ENCODE results near the gene KRT78.

KRT78 gene

GRCh38 chr12:52813885-52814709, 34.7 kb downstream of the KRT78 start, which contains the start of gene KRT4:
KRT4 (minus strand) TSS chr12:52814116; CDS start chr12:52814058, 58 bp downstream.
- H3K9me3 ChIP-seq (ENCODE audit: insufficient read depth, low read length), result no peaks in the 10 kb centered on the region
- H3K36me3 ChIP-seq (replicated peaks; ENCODE audit: low read depth, low read length), result no peaks in the 10 kb centered on the region
- peaks cover 21% of the 10 kb centered on the region for H3K27me3 ChIP-seq (ENCODE audit: low read depth, low read length)
- H3K9ac ChIP-seq (ENCODE audit: low read length), result no peak within 1 kb of the TSS
- no peaks in the 10 kb centered on the region for H4K20me1 ChIP-seq (ENCODE audit: insufficient read depth, low read length)
- H3K4me1 ChIP-seq (ENCODE audit: low read length), result no peaks in the 10 kb centered on the region
- H3K27ac ChIP-seq (ENCODE audit: low read length), result no peak within 1 kb of the TSS
- H2AFZ ChIP-seq (ENCODE audit: low read depth, low read length), result no peak within 1 kb of the TSS
- TF ChIP-seq CTCF (IDR thresholded peaks at IDR 0.05; ENCODE audit: low read depth, low read length) (no peak), EZH2phosphoT487 (IDR thresholded peaks at IDR 0.05; ENCODE audit: low read depth) (no peak)
- H3K4me2 ChIP-seq (ENCODE audit: low read length), result no peak within 1 kb of the TSS
- no peak within 1 kb of the TSS for H3K4me3 ChIP-seq (ENCODE audit: low read length)
- H3K79me2 ChIP-seq (ENCODE audit: low read length), result no peaks in the 10 kb centered on the region

DNA sequence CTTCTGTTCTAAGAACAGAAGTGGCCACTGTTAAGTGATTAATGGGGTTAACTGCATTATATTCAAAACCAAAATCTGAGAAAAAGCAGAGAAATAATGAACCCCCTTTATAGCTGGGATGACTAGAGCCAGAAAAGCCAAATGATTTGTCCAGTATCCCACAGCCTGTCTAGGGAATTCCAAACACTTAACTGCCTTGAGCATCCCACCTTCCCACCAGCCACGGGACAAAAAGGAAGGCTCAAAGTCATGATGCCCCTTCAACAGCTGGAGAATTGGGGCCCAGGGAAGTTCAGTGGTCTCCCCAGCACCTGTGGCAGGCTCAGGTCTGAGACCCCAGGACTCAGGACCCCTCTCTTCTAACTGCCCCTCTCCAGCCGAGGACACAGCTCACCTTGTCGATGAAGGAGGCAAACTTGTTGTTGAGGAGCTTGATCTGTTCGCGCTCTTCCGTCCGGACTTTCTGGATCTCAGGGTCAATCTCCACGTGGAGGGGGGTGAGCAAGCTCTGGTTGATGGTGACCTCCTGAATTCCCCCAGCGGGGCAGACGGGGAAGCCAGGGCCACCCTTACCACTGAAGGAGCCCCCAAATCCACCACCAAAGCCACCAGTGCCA, 35.5 kb downstream of the KRT78 start:
- Histone ChIP-seq H3K27ac (ENCODE audit: low read length) (no peak overlapping the region), H3K4me2 (ENCODE audit: low read length) (no peak overlapping the region)

DNA sequence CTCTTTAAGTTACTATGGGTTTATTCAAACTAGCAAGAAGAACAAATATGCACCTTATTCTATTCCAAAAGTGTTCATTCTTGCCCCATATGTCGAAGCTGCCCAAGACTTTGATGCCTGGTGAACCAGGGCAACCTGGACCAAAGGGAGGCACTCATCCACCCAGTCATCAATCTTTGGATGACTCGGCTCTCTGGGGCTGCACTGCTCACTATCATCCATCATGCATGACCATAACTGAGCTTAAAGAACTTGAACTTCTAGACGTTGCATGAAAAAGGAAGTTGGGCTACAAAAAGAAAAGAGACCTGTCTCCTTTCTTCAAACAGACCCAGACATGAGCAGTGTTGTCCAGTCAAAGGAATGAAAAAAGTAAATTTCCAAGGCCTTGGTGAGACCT, 36.0 kb downstream of the KRT78 start:
- H3K36me3 ChIP-seq (replicated peaks; ENCODE audit: low read depth, low read length), result no peaks in the 10 kb centered on the region
- H3K27me3 ChIP-seq (ENCODE audit: low read depth, low read length), result peaks cover 14% of the 10 kb centered on the region; the same call in 1 of the 2 replicates
- TF ChIP-seq EZH2phosphoT487 (IDR thresholded peaks at IDR 0.05; ENCODE audit: low read depth) (no peak), CTCF (IDR thresholded peaks at IDR 0.05; ENCODE audit: low read depth, low read length) (no peak)
- no peak overlapping the region for H3K27ac ChIP-seq (ENCODE audit: low read length)
- H3K9ac ChIP-seq (ENCODE audit: low read length), result no peak overlapping the region
- H3K9me3 ChIP-seq (ENCODE audit: insufficient read depth, low read length), result no peaks in the 10 kb centered on the region
- no peak overlapping the region for H3K4me3 ChIP-seq (ENCODE audit: low read length)
- no peaks in the 10 kb centered on the region for H3K79me2 ChIP-seq (ENCODE audit: low read length)
- H2AFZ ChIP-seq (ENCODE audit: low read depth, low read length), result no peak overlapping the region
- H4K20me1 ChIP-seq (ENCODE audit: insufficient read depth, low read length), result no peaks in the 10 kb centered on the region
- no peaks in the 10 kb centered on the region for H3K4me1 ChIP-seq (ENCODE audit: low read length)
- H3K4me2 ChIP-seq (ENCODE audit: low read length), result no peak overlapping the region

More for the DNA sequence above, 35.5 kb downstream of the KRT78 start:
- Histone ChIP-seq H3K9ac (ENCODE audit: low read length) (no peak overlapping the region), H2AFZ (ENCODE audit: low read depth, low read length) (no peak overlapping the region), H3K36me3 (replicated peaks; ENCODE audit: low read depth, low read length) (no peaks in the 10 kb centered on the region), H3K79me2 (ENCODE audit: low read length) (no peaks in the 10 kb centered on the region), H3K27me3 (ENCODE audit: low read depth, low read length) (peaks cover 20% of the 10 kb centered on the region; the same call in 1 of the 2 replicates), H3K4me3 (ENCODE audit: low read length) (no peak overlapping the region), H4K20me1 (ENCODE audit: insufficient read depth, low read length) (no peaks in the 10 kb centered on the region), H3K4me1 (ENCODE audit: low read length) (no peaks in the 10 kb centered on the region), H3K9me3 (ENCODE audit: insufficient read depth, low read length) (no peaks in the 10 kb centered on the region)
- TF ChIP-seq EZH2phosphoT487 (IDR thresholded peaks at IDR 0.05; ENCODE audit: low read depth) (no peak), CTCF (IDR thresholded peaks at IDR 0.05; ENCODE audit: low read depth, low read length) (no peak)

DNA sequence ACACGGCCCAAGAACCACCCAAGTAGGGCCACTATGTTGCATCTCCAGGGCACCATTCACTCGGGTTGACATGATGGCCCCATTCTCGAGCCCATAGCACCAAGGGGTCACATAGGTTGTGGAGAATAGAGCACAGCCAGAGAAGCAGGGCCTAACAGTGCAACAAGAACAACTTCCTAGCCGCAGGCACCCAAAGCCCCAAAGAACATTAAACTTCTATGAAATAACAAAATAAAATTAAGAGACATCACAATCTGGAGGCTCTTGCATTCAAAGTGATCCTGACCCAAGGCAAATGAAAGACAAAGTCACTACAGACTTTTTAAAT, 36.8 kb downstream of the KRT78 start:
- H3K4me3 ChIP-seq (ENCODE audit: low read length), result no peak overlapping the region
- H2AFZ ChIP-seq (ENCODE audit: low read depth, low read length), result no peak overlapping the region
- TF ChIP-seq CTCF (IDR thresholded peaks at IDR 0.05; ENCODE audit: low read depth, low read length) (no peak), EZH2phosphoT487 (IDR thresholded peaks at IDR 0.05; ENCODE audit: low read depth) (no peak)
- no peaks in the 10 kb centered on the region for H3K36me3 ChIP-seq (replicated peaks; ENCODE audit: low read depth, low read length)
- H3K4me1 ChIP-seq (ENCODE audit: low read length), result no peaks in the 10 kb centered on the region
- no peaks in the 10 kb centered on the region for H3K79me2 ChIP-seq (ENCODE audit: low read length)
- no peaks in the 10 kb centered on the region for H3K9me3 ChIP-seq (ENCODE audit: insufficient read depth, low read length)
- H4K20me1 ChIP-seq (ENCODE audit: insufficient read depth, low read length), result no peaks in the 10 kb centered on the region
- no peak overlapping the region for H3K4me2 ChIP-seq (ENCODE audit: low read length)
- no peak overlapping the region for H3K9ac ChIP-seq (ENCODE audit: low read length)
- H3K27ac ChIP-seq (ENCODE audit: low read length), result no peak overlapping the region
- H3K27me3 ChIP-seq (ENCODE audit: low read depth, low read length), result peaks cover 13% of the 10 kb centered on the region; the same call in 1 of the 2 replicates
